Body of pancreas (tissue), 4 donors: ENCODE data around the gene ANP32A. TPM values are rescaled to one million over a fixed set of nuclear protein-coding genes. Genes with fewer than 3 reads are reported as not detected.
"Not testable (repeated sequence)": the region's sequence is repeated elsewhere in the genome, so short reads cannot be mapped to it uniquely, and the experiment has no call there.

ENCODE experiments used
- ATAC-seq: fragments of 150-250 bp; one replicate; pipeline ENCODE4 v1.9.1; 2016
- DNase-seq, 4 donors: peaks; one replicate each; pipeline ENCODE4 v3.0.0-alpha.2; 2019
- H3K27ac ChIP-seq, 4 donors: fragments of 200-600 bp; sonication (generic); 1 replicate in 3 of 4; 2 replicates in 1 of 4; pipeline versions ENCODE4 v1.5.1 to v1.6.1; 2016 to 2019; ENCODE audit warnings: mild to moderate bottlenecking in 1 of 4, mixed read lengths in 1 of 4, moderate library complexity in 1 of 4
- H3K27me3 ChIP-seq, 2 donors: fragments of 200-600 bp; sonication (generic); one replicate each; pipeline ENCODE4 v1.6.0; 2016; ENCODE audit warnings: mild to moderate bottlenecking in 1 of 2
- H3K36me3 ChIP-seq, 2 donors: fragments of 200-600 bp; sonication (generic); replicated peaks in 1 of 2; 2 replicates each; pipeline ENCODE4 v1.5.1; 2016; ENCODE audit warnings: low read depth in 2 of 2; ENCODE audit not compliant: insufficient read depth in 1 of 2
- H3K4me1 ChIP-seq: fragments of 200-600 bp; sonication (generic); one replicate; pipeline ENCODE4 v1.6.0; 2016
- H3K4me3 ChIP-seq, 2 donors: fragments of 200-600 bp; sonication (generic); 1 replicate in 1 of 2; 2 replicates in 1 of 2; pipeline ENCODE4 v1.5.1; 2016 to 2019
- H3K9me3 ChIP-seq, 3 donors: fragments of 200-600 bp; sonication (generic); 1 replicate in 2 of 3; 2 replicates in 1 of 3; pipeline ENCODE4 v1.5.1; 2016
- POLR2A ChIP-seq, 3 donors: fragments of 450-650 bp; IDR thresholded peaks; one replicate each; pipeline ENCODE4 v1.6.1; 2016; ENCODE audit warnings: antibody characterized with exemption in 3 of 3, mild to moderate bottlenecking in 2 of 3
- WGBS, 2 donors: methylation state at CpG; one replicate each; pipeline ENCODE4 v1.1.5; 2017; 5-methylcytosine and 5-hydroxymethylcytosine counted together
- intact Hi-C: fragments of 100-400 bp; cut with DNase I; formaldehyde crosslinking; loops from one replicate; pipeline ENCODE4 v1.15.1; 2023
- total RNA-seq, 2 donors: library from RNA; depleted of rRNA; stranded (reverse); fragments of >200 nt; gene quantifications; one replicate each; pipeline ENCODE4 v1.1.0, GENCODE V29; 2016
- TF ChIP-seq, protein P1 (sequence below), 7 experiments: fragments of 450-650 bp in 4 of 7; fragments of 200-600 bp in 3 of 7; sonication (generic) in 3 of 7; IDR thresholded peaks; one replicate each; pipeline ENCODE4 v1.5.1; 2016 to 2019; ENCODE audit warnings: antibody characterized with exemption in 7 of 7

The ANP32A gene
- total RNA-seq, 2 donors from 2014 or later = 27.7 to 37.4 TPM

- Histone ChIP-seq H3K4me3 (no peak overlapping the region), H3K27me3 (no peaks in the 10 kb centered on the region), H3K4me1 (no peaks in the 10 kb centered on the region), H3K9me3 (no peaks in the 10 kb centered on the region), H3K36me3 (no peaks in the 10 kb centered on the region), H3K27ac (no peak overlapping the region)
- intact Hi-C loops = no loop called here
- TF ChIP-seq, protein P1, sequence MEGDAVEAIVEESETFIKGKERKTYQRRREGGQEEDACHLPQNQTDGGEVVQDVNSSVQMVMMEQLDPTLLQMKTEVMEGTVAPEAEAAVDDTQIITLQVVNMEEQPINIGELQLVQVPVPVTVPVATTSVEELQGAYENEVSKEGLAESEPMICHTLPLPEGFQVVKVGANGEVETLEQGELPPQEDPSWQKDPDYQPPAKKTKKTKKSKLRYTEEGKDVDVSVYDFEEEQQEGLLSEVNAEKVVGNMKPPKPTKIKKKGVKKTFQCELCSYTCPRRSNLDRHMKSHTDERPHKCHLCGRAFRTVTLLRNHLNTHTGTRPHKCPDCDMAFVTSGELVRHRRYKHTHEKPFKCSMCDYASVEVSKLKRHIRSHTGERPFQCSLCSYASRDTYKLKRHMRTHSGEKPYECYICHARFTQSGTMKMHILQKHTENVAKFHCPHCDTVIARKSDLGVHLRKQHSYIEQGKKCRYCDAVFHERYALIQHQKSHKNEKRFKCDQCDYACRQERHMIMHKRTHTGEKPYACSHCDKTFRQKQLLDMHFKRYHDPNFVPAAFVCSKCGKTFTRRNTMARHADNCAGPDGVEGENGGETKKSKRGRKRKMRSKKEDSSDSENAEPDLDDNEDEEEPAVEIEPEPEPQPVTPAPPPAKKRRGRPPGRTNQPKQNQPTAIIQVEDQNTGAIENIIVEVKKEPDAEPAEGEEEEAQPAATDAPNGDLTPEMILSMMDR (IDR thresholded peaks at IDR 0.05) = no peak
- TF ChIP-seq POLR2A (IDR thresholded peaks at IDR 0.05) = no peak
- DNase-seq (no peak), ATAC-seq (no peak)
- WGBS, 2 donors = 57 to 64% methylated on average over 4 of the region's 4 CpGs
Measured at GRCh38 chr15:68767833-68768232, 52.9 kb downstream of the ANP32A start.

DNA sequence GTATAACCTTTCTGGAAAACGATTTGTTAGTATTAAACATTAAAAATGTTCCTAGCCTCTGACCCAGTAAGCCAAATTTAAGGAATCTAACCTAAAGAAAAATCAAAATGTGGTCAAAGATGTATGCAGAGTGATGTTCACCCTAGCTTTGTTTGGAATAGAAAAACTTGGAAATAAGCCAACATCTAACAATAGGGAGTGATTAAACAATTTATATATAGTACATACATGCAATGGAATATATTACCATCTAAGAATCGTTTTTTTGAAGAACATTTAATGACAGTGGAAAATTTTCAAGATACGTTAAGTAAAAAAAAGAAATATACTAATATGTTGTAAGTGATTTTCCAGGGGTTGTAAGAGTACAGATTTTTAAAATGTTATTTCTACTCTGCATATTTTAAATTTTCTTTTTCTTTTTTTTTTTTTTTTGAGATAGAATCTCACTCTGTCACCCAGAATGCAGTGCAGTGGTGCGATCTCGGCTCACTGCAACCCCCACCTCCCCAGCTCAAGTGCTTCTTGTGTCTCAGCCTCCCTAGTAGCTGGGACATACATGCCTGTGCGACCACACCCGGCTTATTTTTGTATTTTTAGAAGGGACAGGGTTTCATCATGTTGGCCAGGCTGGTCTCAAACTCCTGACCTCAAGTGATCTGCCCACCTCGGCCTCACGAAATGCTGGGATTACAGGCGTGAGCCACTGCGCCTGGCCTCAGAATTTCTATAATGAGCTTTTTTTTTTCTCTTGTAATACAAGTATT lies 54.9 kb downstream of the ANP32A start:
- TF ChIP-seq, protein P1 (IDR thresholded peaks at IDR 0.05) = no peak
- TF ChIP-seq POLR2A (IDR thresholded peaks at IDR 0.05) = no peak
- no peaks in the 10 kb centered on the region for H3K36me3 ChIP-seq
- intact Hi-C loops = no loop called here
- WGBS, 2 donors = 67 to 69% methylated on average over 11 of the region's 11 CpGs
- DNase-seq = no peak
- H3K9me3 ChIP-seq = no peaks in the 10 kb centered on the region
- H3K27ac ChIP-seq = no peak overlapping the region
- no peak for ATAC-seq
- no peaks in the 10 kb centered on the region for H3K4me1 ChIP-seq
- H3K27me3 ChIP-seq = no peaks in the 10 kb centered on the region
- H3K4me3 ChIP-seq = no peak overlapping the region

GRCh38 chr15:68764090-68764489 lies 56.6 kb downstream of the ANP32A start:
- TF ChIP-seq POLR2A (IDR thresholded peaks at IDR 0.05) = no peak
- TF ChIP-seq, protein P1 (IDR thresholded peaks at IDR 0.05) = no peak
- 43 to 55% methylated on average over 1 of the region's 1 CpG for WGBS, 2 donors
- DNase-seq (no peak), ATAC-seq (no peak)
- H3K36me3 ChIP-seq = no peaks in the 10 kb centered on the region
- H3K4me1 ChIP-seq = no peaks in the 10 kb centered on the region
- no peaks in the 10 kb centered on the region for H3K27me3 ChIP-seq
- intact Hi-C loops = no loop called here
- no peak overlapping the region for H3K27ac ChIP-seq
- H3K4me3 ChIP-seq = no peak overlapping the region
- H3K9me3 ChIP-seq = no peaks in the 10 kb centered on the region

- H3K27ac ChIP-seq = no peak overlapping the region
- no peaks in the 10 kb centered on the region for H3K27me3 ChIP-seq
- WGBS, 2 donors = 81% methylated on average over 4 of the region's 4 CpGs
- no peaks in the 10 kb centered on the region for H3K36me3 ChIP-seq
- H3K9me3 ChIP-seq = no peaks in the 10 kb centered on the region
- intact Hi-C loops = no loop called here
- ATAC-seq (no peak), DNase-seq (no peak)
- TF ChIP-seq, protein P1 (IDR thresholded peaks at IDR 0.05) = no peak
- H3K4me3 ChIP-seq = no peak overlapping the region
- H3K4me1 ChIP-seq = no peaks in the 10 kb centered on the region
Measured at GRCh38 chr15:68763063-68763462, 57.6 kb downstream of the ANP32A start.

DNA sequence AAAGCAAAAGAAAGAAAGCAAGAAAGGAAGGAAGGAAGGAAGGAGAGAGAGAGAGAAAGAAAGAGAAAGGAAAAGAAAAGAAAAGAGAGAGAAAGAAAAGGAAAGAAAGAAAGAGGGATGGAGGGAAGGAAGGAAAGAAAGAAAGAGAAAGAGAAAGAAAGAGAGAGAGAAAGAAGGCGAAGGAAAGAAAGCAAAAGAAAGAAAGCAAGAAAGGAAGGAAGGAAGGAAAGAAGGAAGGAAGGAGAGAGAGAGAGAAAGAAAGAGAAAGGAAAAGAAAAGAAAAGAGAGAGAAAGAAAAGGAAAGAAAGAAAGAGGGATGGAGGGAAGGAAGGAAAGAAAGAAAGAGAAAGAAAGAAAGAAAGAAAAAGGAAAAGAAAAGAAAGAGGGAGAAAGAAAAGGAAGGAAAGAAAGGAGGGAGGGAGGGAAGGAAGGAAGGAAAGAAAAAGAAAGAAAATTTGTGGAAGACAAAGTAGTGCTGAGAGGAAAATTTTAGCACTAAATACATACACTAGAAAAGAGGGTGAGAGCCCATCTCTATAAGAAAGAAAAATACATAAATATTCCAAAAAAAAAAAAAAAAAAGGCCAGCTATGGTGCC lies 60.6 kb downstream of the ANP32A start:
- intact Hi-C loops, H3K27me3 ChIP-seq, H3K4me1 ChIP-seq, H3K27ac ChIP-seq, H3K9me3 ChIP-seq, H3K4me3 ChIP-seq, H3K36me3 ChIP-seq, ATAC-seq, DNase-seq: not testable (repeated sequence)
- 92 to 100% methylated on average over 1 of the region's 1 CpG for WGBS, 2 donors
